ENCODE data around the gene EXOC4.
"Not testable (repeated sequence)": the region's sequence is repeated elsewhere in the genome, so short reads cannot be mapped to it uniquely, and the experiment has no call there.

EXOC4 gene

DNA sequence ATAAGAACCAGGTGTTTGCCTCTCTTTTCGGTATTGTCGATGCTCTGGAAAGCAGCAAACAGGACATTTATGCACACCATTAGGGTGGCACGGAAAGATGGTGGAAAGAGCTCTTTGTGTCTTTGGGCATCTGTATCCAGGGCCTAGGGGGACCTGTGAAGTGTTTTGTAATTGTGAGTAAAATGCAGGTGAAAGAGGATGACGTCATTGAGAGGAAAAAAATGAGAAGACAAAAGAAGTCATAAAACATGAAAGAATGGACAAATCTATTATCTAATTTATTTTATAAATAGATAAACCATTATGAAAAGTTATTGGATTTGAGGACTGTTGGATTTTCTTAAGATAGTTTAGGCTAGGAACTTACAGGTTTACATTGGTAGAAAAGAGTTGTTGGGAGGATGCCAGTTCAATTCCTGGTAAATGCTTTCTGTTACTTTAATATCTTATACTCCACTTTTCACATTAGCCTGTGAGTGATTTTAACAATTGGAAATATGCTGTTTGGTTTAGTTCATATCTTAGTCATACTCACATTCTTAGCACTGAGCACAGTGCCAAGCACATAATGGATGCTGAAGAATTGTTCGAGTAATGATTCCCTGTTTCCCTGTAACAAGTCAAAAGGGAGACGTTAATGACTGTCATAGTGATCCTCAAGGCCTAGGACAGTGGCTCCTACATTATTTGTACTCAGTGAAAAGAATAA, 62.6 kb downstream of the EXOC4 start:
- no peak for DNase-seq

DNA sequence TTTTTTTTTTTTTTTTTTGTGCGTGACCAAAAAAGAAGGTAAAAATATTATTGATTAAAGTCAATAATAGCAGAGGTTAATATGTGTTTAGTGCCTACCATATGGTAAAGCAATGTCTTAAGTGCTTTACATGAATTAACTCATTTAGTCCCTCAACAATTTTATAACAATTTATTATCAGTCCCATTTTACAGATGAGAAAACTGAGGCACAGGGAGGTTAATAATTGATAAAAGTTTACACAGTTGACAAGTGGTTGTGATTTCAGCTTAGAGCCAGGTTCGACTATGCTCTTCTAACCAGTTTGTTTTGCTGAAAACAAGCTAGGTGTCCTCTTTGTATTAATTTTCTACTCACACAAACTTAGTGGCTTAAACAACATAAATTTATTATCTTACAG, 67.0 kb downstream of the EXOC4 start:
- DNase-seq: no peak

DNA sequence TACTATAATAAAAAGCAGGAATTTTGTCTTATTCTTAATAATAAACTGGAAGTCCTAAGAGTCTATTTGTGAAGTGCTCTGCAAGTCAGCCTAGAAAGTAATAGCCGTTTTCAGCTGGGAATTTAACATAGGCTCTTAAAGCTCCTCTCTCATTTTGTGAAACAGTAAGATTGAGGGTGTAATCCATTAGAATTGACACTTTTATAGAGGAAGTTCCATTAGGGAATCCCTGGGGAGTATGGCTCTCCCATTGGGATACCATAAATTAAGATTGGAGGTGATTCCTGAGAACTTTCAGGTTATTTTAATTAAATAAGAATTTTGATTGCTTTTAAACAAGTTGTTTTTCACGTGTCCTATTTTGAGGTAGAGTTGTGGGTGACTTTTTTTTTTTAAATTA, 68.0 kb downstream of the EXOC4 start:
- no peak for DNase-seq

DNA sequence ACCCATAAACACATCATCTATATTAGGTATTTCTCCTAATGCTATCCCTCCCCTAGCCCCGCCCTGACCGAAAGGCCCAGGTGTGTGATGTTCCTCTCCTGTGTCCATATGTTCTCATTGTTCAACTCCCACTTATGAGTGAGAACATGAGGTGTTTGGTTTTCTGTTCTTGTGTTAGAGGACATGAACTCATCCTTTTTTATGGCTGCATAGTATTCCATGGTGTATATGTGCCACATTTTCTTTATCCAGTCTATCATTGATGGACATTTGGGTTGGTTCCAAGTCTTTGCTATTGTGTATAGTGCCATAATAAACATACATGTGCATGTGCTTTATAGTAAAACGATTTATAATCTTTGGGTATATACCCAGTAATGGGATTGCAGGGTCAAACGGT, 68.5 kb downstream of the EXOC4 start:
- DNase-seq: not testable (repeated sequence)

DNA sequence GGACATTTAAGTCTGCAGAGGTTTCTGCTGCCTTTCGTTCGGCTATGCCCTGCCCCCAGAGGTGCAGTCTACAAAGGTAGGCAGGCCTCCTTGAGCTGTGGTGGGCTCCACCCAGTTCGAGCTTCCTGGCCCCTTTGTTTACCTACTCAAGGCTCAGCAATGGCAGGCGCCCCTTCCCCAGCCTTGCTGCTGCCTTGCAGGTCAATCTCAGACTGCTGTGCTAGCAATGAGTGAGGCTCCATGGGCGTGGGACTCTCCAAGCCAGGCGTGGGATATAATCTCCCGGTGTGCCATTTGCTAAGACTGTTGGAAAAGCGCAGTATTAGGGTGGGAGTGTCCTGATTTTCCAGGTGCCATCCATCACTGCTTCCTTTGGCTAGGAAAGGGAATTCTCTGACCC, 73.9 kb downstream of the EXOC4 start:
- DNase-seq: not testable (repeated sequence)

DNA sequence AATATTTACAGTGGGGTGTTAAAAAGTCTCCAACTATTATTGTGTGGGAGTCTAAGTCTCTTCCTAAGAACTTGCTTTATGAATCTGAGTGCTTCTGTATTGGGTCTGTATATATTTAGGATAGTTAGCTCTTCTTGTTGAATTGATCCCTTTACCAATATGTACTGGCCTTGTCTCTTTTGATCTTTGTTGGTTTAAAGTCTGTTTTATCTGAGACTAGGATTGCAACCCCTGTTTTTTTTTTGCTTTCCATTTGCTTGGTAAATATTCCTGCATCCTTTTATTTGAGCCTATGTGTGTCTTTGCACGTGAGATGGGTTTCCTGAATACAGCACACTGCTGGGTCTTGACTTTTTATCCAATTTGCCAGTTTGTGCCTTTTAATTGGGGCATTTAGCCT, 75.1 kb downstream of the EXOC4 start:
- DNase-seq: not testable (repeated sequence)

DNA sequence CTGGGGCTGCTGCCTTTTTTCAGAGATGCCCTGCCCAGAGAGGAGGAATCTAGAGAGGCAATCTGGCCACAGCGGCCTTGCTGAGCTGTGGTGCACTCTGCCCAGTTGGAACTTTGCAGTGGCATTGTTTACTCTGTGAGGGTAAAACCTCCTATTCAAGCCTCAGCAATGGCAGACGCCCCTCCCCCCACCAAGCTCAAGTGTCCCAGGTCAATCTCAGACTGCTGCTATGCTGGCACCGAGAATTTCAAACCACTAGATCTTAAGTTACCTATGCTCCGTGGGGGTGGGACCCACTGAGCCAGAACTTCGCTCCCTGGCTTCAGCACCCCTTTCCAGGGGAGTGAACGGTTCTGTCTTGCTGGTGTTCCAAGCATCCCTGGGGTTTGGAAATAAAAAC, 77.2 kb downstream of the EXOC4 start:
- DNase-seq: no peak

DNA sequence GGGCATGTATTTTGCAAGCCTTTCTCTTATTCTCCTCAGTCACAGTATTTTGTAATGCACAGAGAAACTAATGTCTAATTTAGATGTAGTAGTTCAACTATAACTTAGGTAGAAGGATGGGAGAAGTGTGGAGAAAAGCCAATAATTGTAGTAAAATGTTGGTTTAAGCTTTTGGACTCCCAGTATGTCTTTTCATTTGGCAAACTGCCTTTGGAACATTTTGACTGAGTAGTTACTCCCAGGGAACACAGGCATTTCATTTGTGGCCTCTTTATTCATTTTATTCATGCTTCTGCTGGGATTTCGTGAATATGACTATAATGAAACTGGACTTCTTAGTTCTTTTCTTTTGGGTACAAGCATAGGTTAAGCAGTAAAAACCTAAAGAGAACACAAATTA, 79.0 kb downstream of the EXOC4 start:
- no peak for DNase-seq

DNA sequence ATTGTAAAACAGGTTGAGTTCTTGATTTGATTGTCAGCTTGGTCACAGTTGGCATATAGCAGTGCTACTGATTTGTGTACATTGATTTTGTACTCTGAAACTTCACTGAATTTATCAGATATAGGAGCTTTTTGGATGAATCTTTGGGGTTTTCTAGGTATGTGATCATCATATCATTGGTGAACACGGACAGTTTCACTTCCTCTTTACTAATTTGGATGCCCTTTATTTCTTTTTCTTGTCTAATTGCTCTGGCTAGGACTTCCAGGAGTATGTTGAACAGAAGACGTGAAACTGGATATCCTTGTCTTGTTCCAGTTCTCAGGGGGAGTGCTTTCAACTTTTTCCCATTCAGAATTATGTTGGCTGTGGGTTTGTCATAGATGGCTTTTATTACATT, 86.9 kb downstream of the EXOC4 start:
- DNase-seq: no peak

DNA sequence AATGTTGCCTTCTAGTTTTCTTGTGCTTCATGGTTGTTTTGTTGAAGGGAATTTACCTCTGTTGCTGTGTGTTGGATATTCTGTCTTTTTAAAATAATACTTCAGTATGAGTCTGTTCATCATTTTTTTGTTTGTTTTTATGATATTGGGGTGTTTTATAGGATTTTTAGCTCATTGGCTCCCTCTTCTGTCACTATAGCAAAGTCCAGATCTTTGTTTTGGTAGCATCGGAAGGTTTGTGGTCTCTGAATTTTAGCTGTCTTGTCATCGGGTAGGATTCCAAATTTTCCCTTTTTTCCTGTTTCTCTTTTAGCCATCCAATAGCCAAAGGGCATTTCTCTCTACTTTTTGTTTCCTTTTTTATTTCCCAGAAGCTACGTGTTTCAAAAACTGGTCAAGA, 91.4 kb downstream of the EXOC4 start:
- DNase-seq: no peak

DNA sequence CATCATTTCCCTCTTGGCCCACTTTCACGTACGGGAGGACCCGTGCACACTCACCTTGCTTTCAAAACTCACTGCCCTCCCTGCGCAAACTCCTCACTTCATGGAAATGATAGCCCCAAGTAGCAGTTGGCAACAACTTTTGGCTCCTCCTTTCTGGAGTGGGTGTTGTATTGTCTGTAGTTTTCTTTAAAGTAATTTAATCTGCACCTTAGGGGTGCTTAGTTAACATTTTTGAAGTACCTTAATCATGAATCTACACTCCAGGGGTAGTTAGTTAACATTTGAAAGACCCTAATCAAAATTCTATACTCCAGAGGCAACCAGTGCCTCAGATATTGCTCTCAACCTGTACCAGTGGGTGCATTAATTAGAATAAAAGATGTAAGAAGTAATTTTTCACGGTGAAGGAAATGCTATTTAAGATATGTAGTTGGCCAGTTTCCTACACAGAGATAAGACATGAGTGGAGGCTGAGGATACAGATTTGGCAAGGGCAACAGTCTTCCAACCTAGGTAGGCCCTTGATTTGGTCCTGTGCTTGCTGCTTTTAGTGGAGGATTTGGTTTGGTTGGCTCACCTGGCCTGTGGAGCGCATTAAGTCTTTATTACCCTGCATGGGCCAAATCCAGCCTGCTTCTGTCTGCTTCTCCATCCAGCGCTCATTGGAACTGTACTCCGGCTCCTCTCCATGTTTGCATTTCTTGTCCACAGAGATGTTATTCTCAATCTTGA, 93.0 kb downstream of the EXOC4 start:
- no peak for DNase-seq

DNA sequence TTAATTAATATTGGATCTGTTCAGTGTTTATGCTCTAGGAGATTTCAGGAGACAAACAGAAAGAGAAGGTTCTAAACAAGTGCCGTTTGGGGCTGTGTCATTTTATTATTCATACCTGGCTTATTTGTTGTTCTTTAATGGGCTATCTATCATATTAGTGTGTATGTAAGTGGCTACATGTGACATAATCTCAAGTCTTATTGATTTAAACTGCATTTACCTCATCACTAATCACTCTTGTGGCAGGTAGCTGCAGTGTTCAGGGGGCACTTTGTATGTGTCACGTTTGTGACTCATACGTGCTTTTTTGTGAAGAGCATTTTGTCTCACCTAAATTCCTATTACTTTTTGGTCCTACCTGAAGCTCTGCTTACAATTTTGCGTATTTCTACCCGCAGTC, 95.4 kb downstream of the EXOC4 start:
- no peak for DNase-seq

DNA sequence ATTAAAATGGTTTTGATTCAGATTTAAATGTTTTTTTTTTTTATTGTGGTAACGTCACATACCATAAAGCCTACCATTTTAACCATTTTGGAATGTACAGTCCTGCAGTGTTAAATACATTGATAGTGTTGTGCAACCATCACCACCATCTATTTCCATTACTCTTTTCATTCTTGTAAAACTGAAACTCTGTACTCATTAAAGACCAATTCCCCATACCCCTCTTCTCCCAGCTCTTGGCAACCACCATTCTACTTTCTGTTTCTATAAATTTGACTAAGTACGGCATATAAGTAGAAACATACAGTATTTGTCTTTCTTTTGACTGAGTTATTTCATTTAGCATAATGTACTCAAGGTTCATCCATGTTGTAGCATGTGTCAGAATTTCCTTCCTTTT, 96.2 kb downstream of the EXOC4 start:
- no peak for DNase-seq

DNA sequence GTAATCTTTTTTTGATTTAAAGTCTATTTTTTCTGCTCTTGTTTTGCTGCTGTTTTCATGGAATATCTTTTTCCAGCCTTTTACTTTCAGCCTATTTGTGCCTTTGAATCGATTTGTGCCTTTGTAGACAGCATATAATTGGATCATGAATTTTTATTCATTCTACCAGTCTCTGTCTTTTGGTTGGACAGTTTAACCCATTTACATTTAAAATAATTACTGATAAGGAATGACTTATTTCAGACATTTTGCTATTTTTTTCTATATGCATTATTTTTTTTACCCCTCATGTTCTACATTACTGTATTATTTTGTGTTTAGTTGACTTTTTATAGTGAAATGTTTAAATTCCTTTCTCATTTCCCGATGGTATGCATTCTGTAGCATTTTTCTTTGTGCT, 99.6 kb downstream of the EXOC4 start:
- DNase-seq: no peak

DNA sequence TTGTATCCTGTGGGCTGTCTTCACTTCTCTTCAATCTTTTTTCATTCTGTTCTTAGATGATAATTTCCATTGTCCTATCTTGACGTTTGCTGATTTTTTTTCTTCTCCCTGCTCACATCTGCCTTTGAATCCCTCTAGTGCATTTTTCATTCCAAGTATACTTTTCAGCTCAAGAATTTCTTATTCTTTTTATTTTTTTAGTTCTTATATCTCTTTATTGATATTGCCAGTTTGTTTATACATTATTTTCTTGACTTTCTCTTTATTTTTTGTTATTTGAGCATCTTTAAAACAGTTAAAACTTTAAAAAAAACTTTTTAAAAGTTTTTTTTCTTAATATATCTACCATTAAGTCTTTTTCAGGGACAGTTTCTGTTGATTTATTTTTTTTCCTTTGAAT, 100.9 kb downstream of the EXOC4 start:
- no peak for DNase-seq

DNA sequence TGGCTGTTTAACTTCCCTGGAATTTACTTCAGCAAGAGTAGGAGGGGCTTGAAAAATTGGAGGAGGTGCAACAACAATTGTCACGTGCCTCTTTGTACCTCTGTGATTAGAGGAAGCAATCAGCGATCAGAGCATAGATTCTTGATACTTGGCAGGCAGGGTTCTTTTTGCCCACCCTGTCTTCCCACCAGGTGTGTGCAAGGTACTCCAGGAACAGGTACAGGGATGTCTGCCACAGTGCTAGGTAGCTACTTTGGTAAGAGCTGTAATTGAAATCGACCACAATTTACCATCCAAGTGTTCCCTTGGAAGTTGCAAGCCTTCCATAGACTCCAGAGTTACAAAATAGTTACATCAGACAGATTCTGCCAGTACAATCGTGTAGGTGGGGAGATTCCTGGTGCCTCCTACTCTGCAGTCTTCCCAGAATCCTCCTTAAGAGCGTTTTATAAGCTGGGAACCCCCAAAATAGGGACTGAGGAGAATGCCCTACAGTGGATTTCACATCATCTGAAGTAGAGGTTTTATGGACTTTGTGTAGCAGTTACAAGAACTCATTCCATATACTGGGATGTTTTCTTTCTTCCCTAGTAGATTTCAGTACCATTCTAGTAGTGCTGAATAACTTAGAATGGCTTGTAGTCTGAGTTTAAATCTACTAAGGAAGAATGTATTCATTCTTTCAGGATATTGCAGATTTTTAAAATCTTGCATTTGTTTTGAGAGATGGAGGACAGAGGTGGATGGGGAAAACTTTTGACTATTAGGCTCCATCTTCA, 101.9 kb downstream of the EXOC4 start:
- no peak for DNase-seq

DNA sequence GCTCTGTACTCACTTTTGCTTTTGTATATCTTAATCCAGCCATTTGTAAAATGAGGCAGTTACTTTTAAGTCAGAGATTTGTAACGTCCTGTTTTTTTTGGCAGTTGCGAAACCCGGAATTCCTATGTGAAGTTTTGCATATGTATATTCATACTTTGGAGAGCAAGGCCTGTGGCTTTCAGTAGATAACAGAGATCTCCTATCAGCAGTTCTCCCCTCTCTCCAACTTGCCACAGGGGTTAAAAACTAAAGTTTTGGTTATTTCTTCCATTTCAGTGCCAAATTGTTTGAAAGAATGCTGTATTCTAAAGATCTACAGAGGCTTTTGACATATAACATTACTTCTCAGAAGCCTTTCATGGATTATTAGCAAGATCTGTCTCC, 102.4 kb downstream of the EXOC4 start:
- DNase-seq: no peak

DNA sequence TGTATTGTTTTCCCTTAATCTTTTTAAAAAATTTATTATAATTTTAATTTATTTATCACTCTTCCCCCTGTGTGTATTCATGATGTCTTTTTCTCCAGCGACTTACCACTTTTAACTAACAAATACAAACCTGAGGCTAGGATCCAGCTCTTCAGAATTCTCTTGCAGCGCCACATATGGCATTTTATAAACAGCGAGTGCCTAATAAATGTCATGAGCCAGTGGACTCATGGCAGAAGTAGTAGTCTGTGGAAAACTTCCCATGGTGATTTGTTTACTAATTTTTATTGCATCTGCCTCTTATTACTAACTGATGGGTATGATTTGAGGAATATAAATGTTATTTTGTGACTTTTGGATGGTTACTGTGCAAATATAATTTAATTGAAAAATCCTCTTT, 102.9 kb downstream of the EXOC4 start:
- no peak for DNase-seq

DNA sequence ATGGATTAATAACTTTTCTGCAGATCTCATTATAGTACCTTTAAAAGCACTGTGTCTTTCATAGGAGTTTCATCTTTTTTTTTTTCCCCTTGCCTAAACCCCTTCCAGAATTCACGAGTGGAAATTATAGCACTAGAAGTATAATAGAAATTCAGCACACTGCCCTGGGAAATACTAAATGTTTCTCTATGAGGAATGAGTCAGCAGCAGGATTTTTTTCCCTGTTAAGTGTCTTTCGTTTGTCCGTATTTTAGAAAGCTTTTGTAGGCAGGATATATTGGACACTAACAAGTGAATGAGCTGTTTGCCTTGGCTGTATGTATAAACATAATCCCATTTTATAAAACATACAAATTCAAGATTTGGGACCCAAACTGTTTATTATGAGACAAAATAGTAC, 105.8 kb downstream of the EXOC4 start:
- no peak for DNase-seq

DNA sequence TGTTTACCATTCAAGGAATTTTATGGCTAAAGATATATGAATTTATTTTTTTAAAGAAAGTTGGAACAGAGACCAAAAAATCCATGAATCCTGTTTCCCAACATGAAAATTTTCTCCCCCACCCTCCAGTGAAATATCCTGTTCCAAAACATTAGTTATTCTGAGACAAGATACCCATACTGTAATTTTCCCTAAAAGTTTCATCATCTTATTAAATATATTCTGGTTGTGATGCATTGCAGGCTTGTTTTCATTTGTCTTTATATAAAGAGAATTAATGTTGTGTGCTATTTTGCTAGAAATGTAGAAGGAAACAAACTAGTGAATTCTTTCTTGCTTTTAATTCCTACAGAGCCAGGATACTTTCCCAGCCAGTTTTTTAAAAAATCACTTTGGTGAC, 106.6 kb downstream of the EXOC4 start:
- no peak for DNase-seq

DNA sequence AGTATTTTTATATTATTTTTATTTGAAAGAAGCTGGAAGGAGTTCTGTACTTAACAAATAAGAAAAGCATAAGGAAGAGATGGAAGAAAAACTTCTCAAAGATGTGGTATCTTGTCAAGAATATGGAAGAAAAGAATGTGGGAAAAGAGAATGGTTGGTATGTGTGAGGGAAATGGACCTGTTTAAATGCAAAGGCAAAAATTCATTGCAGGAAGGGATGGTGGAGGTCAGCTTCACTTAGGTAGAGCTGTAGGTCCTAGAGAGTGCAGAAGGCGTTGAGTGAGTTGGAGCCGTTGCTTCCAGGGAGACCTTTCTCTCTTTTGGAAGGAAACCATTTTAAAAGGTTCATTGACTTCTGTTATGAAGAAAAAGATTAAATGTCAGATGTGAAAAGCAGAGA, 107.3 kb downstream of the EXOC4 start:
- DNase-seq: no peak

DNA sequence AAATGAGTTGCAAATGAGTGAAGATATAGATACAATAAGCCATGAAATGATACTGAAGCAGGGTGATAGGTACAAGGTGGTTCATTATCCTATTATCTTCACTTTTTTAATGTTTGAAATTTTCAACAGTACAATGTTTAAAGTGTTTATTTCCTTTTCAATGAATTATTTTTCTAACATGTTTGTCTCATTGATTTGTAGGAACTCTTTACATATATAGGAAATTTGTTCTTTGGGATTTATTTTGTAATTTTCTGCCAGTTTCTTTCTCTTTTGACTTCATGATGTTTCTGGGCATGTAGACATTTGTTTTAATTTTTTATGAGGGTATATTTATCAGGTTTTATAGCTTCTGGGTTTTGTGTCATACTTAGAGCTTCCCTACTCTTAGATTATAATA, 108.9 kb downstream of the EXOC4 start:
- DNase-seq: no peak

DNA sequence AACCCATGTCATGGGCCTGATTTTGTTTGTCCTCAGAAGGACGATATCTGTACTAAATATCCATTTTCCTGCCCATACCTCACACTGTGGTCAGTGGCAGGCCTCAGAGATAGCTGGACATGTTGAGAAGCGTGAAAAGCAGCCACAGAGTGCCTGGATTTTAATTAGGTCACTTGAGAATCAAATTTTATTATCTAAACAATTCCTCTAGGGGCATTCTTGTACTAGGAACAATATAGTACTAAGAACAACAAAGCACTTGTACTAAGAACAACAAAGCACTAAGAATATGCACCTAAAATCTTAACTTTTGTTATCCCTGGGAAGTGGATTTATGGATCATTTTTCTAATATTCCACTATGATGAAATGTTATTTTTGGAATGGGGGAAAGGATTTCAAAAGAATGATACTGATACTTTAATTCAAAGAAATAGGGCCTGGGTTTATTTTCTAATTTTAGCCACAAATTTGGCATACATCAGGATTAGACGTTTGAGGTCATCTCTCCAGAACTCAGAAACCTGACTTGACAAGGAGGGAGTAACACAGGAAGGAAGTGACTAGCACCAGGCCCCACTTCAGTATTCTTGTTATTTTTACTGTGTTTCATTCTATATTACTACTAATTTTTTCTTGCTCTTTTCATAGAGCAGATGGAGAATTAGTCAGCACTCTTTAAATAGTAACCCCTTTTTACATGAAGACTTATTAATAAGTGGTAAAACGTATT, 112.2 kb downstream of the EXOC4 start:
- no peak for DNase-seq
